ENCODE results near the gene MTHFS. TPM values are rescaled to one million over a fixed set of nuclear protein-coding genes. Genes with fewer than 3 reads are reported as not detected.

The MTHFS gene
- polyA plus RNA-seq, 5 donors = 20.9 to 26.1 (median 23.4) TPM

- no peak for DNase-seq
These were observed 76.0 kb downstream of the MTHFS start for GRCh38 chr15:79820820-79821219.

DNA sequence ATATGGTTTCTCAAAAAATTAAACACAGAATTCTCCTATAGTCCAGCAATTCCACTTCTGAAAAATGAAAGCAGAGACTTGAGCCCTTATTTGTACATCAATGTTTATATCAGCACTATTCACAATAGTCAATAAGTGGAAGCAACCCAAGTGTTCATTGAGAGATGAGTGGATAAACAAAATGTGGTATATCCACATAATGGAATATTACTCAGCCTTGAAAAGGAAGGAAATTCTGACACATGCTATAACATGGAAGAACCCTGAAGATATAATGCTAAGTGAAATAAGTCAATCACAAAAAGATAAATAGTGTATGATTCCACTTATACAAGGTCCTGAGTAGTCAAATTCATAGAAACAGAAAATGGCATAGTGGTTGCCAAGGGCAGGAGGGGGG lies 76.6 kb downstream of the MTHFS start:
- DNase-seq = no peak

GRCh38 chr15:79816571-79816970 lies 80.2 kb downstream of the MTHFS start:
- no peak for DNase-seq

DNA sequence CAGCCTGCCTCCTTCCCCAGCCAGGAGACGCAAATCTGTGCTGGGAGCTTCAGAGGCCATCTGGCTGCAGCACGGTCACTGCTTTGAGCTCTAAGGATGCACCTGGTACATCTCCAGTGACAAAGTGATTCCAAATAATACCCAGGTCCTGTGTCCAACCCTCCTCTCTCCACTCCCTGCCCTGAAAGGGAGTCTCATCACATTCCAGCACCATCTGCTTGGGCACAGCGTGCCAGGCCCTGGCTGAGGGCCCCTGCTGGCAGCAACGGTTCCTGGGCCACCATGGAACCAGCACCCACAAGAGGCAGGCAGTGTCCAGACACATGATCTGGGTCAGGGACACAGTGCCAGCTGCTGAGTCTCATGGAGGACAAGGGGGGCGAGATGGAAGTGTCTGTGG lies 81.3 kb downstream of the MTHFS start:
- DNase-seq = no peak

GRCh38 chr15:79812541-79812940 lies 84.3 kb downstream of the MTHFS start:
- DNase-seq = no peak

DNA sequence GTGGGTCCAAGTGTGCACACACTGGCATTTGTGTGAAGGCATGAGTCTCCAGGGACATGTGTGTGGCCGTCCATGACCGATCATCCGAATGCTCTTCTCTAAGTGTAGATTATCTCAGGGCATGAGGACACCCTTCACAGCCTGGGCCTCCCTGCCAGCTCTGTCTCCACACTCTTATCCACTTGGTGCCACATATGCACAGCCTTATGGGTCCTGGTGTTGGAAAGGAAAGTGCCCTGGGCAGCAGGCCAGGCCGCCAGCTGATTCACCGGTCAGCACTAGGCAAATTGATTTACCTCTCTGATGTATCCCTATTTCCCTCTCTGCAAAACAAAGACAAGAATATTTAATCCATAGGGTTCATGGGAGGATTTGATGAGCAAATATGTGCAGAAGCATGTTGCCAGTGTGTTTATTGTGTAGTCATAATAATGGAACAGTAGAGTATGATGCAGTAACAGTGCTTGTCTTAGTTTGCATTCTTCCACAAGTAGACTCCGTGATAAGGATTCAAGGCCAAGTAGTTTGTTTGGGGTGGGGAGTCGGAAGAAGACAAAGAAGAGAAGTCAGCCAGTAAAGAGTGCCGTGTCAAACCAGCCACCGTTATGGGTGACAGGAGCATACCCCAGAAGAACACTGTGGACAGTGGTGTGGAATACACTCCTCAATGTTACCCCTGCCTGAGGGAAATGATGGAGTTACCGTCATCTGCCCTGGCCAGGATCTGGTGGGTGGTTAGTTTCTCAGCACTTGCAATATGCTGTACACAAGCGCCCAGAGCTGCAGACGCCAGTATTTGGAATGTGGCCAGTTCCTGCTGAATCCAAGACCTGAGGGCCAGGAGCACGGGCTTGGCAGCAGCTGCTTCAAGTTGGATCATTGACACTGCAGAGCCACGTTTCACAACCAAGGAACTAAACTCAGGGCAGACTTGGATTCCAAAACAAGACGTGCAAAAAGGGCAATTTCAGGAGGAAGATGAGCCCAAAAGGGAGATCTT lies 85.1 kb downstream of the MTHFS start:
- peak; percentile 51 to 63 for DNase-seq

DNA sequence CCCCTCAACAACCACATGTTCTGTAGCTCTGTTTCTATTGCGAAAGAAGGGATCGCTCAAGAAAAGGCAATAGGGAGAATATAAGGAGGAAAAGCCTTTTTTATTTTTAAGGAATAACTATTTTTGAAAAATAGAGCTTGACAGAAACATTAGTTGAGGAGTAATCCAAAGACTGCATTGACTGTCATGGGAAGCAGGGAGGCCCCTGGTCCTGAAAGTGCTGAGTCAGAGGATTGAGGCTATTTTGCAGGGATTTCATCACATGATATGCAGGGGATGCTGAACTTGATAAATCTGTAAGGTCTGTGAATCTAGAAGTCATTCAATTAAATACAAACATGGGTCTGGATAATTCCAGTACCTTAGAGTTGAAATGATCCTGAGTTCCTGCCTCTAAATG lies 92.0 kb downstream of the MTHFS start:
- no peak for DNase-seq

GRCh38 chr15:79798311-79798710 lies 98.5 kb downstream of the MTHFS start:
- DNase-seq = no peak

Other genes with a start within 250 kb of the MTHFS start
- 1 to 10 TPM in 1 of 5 donors, under 1 TPM in 4; 0.53 to 1.2 (median 0.74) TPM for gene BCL2A1, start 74.2 kb upstream of the MTHFS start, polyA plus RNA-seq (ENCODE audit: insufficient read depth in 1 of 5, insufficient read length in 5 of 5, low replicate concordance in 1 of 5)
- 100 to 1,000 TPM; 107 to 145 (median 136) TPM for gene ZFAND6, start 162.7 kb upstream of the MTHFS start, polyA plus RNA-seq (ENCODE audit: insufficient read depth in 1 of 5, insufficient read length in 5 of 5, low replicate concordance in 1 of 5)

All from right lung (tissue), 5 donors.